ENCODE results near the gene BRIP1. TPM values are rescaled to one million over a fixed set of nuclear protein-coding genes. Genes with fewer than 3 reads are reported as not detected.

BRIP1 gene
- total and polyA plus RNA-seq, 2 experiments from 2014 or later, result 8.0 to 23.1 TPM

DNA sequence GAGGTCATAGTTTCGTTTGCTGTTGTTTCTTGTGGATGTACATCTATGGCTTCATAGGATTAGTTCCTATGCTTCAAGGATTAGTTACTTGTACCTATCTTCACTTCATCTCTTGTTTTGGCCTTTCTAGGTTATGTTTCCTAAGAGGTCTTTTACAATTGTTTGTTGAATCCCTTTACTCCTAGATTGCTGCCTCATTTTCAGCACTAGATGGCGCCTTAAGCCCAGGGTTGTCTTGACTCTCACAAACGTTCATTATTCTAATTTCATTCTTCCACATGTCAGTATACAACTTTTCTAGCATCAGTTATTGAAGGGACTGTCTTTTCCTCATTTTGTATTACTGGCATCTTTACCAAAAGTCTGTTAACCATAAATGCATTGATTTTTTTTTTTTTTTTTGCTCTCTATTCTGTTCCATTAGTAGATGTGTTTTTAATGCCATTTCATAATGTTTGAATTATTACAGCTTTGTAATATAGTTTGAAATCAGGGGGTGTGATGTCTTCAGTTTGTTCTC, 227.4 kb downstream of the BRIP1 start:
- H2AFZ ChIP-seq, result no peak overlapping the region
- H3F3A ChIP-seq (replicated peaks; ENCODE audit: low read depth), result no peaks in the 10 kb centered on the region
- H3K9me3 Mint-ChIP-seq, result peaks cover 5% of the 10 kb centered on the region; the same call in 2 of the 3 replicates
- no peak for TF ChIP-seq EZH2 (IDR thresholded peaks at IDR 0.05; ENCODE audit: low read depth, unreplicated experiment)
- TF ChIP-seq, protein P1, sequence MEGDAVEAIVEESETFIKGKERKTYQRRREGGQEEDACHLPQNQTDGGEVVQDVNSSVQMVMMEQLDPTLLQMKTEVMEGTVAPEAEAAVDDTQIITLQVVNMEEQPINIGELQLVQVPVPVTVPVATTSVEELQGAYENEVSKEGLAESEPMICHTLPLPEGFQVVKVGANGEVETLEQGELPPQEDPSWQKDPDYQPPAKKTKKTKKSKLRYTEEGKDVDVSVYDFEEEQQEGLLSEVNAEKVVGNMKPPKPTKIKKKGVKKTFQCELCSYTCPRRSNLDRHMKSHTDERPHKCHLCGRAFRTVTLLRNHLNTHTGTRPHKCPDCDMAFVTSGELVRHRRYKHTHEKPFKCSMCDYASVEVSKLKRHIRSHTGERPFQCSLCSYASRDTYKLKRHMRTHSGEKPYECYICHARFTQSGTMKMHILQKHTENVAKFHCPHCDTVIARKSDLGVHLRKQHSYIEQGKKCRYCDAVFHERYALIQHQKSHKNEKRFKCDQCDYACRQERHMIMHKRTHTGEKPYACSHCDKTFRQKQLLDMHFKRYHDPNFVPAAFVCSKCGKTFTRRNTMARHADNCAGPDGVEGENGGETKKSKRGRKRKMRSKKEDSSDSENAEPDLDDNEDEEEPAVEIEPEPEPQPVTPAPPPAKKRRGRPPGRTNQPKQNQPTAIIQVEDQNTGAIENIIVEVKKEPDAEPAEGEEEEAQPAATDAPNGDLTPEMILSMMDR (conservative IDR thresholded peaks at IDR 0.05; ENCODE audit: low read depth in 2 of 2), result peak; percentile 90 to 96
- H4K20me1 ChIP-seq (replicated peaks; ENCODE audit: insufficient read depth), result no peaks in the 10 kb centered on the region
- no peak overlapping the region for H3K27ac Mint-ChIP-seq
- H3K4me1 ChIP-seq (ENCODE audit: insufficient read depth), result no peaks in the 10 kb centered on the region
- ATAC-seq, result peak; percentile 41
- no peaks in the 10 kb centered on the region for H3K27me3 Mint-ChIP-seq (ENCODE audit: insufficient read depth, low read depth, poor library complexity)
- no peak overlapping the region for H3K4me3 Mint-ChIP-seq
- DNase-seq (ENCODE audit: low spot score), result peak; percentile 76
- no peaks in the 10 kb centered on the region for H3K36me3 Mint-ChIP-seq (ENCODE audit: low read depth)
- no peaks in the 10 kb centered on the region for H3K36me3 ChIP-seq (ENCODE audit: insufficient read depth)
- H3K4me1 Mint-ChIP-seq, result no peaks in the 10 kb centered on the region
- no peak overlapping the region for H3K27ac ChIP-seq (ENCODE audit: low read depth)
- H3K79me2 ChIP-seq (replicated peaks; ENCODE audit: insufficient read depth), result no peaks in the 10 kb centered on the region
- H3K27me3 ChIP-seq (ENCODE audit: insufficient read depth), result no peaks in the 10 kb centered on the region
- H3K4me2 ChIP-seq, result no peak overlapping the region
- H3K4me3 ChIP-seq, result no peak overlapping the region
- H3K9me2 ChIP-seq (ENCODE audit: insufficient read depth), result no peaks in the 10 kb centered on the region

DNA sequence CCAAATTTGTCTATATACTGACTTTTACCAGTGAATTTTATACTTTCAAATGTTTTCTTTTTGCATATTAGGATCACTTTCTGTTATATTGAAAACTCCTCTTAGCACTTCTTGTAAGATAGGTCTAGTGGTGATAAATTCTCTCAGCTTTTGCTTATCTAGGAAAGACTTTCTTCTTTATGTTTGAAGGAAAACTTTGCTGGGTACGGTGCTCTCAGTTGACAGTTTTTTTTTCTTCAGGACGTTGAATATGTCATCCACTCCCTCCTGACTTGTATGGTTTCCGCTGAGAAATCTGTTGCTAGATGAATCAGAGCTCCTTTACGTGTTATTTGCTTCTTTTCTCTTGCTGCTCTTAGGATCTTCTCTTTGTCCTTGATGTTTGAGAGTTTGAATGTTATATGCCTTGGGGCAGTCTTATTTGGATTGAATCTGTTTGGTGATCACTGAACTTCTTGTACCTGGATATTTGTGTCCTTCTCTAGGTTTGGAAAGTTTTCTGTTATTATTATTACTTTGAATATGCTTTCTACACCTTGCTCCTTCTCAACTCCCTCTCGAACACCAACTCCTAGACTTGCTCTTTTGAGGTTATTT, 228.3 kb downstream of the BRIP1 start:
- DNase-seq (ENCODE audit: low spot score), result no peak
- Histone ChIP-seq H3K27ac (ENCODE audit: low read depth) (no peak overlapping the region), H3K36me3 (ENCODE audit: insufficient read depth) (no peaks in the 10 kb centered on the region), H3K9me2 (ENCODE audit: insufficient read depth) (no peaks in the 10 kb centered on the region), H3F3A (replicated peaks; ENCODE audit: low read depth) (no peaks in the 10 kb centered on the region), H3K4me1 (ENCODE audit: insufficient read depth) (no peaks in the 10 kb centered on the region), H3K79me2 (replicated peaks; ENCODE audit: insufficient read depth) (no peaks in the 10 kb centered on the region), H3K27me3 (ENCODE audit: insufficient read depth) (no peaks in the 10 kb centered on the region), H3K4me3 (no peak overlapping the region), H3K4me2 (no peak overlapping the region), H4K20me1 (replicated peaks; ENCODE audit: insufficient read depth) (no peaks in the 10 kb centered on the region), H2AFZ (no peak overlapping the region)
- Mint-ChIP-seq H3K4me1 (no peaks in the 10 kb centered on the region), H3K27ac (no peak overlapping the region), H3K9me3 (peaks cover 5% of the 10 kb centered on the region; the same call in 2 of the 3 replicates), H3K4me3 (no peak overlapping the region), H3K27me3 (ENCODE audit: insufficient read depth, low read depth, poor library complexity) (no peaks in the 10 kb centered on the region), H3K36me3 (ENCODE audit: low read depth) (no peaks in the 10 kb centered on the region)
- ATAC-seq, result no peak
- TF ChIP-seq CREB1 (CRISPR knock-in tag; IDR thresholded peaks at IDR 0.05; ENCODE audit: low read depth) (no peak), NANOG (IDR thresholded peaks at IDR 0.05; ENCODE audit: borderline replicate concordance) (no peak), ZNF114 (CRISPR knock-in tag; IDR thresholded peaks at IDR 0.05) (no peak), JUNB (IDR thresholded peaks at IDR 0.05; ENCODE audit: unreplicated experiment) (no peak), EZH2phosphoT487 (IDR thresholded peaks at IDR 0.05; ENCODE audit: unreplicated experiment) (no peak), EZH2 (IDR thresholded peaks at IDR 0.05; ENCODE audit: low read depth, unreplicated experiment) (no peak), STAT1 (IDR thresholded peaks at IDR 0.05; ENCODE audit: unreplicated experiment) (no peak)
- TF ChIP-seq, protein P2, sequence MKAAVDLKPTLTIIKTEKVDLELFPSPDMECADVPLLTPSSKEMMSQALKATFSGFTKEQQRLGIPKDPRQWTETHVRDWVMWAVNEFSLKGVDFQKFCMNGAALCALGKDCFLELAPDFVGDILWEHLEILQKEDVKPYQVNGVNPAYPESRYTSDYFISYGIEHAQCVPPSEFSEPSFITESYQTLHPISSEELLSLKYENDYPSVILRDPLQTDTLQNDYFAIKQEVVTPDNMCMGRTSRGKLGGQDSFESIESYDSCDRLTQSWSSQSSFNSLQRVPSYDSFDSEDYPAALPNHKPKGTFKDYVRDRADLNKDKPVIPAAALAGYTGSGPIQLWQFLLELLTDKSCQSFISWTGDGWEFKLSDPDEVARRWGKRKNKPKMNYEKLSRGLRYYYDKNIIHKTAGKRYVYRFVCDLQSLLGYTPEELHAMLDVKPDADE (IDR thresholded peaks at IDR 0.05), result no peak
- TF ChIP-seq, protein P3, sequence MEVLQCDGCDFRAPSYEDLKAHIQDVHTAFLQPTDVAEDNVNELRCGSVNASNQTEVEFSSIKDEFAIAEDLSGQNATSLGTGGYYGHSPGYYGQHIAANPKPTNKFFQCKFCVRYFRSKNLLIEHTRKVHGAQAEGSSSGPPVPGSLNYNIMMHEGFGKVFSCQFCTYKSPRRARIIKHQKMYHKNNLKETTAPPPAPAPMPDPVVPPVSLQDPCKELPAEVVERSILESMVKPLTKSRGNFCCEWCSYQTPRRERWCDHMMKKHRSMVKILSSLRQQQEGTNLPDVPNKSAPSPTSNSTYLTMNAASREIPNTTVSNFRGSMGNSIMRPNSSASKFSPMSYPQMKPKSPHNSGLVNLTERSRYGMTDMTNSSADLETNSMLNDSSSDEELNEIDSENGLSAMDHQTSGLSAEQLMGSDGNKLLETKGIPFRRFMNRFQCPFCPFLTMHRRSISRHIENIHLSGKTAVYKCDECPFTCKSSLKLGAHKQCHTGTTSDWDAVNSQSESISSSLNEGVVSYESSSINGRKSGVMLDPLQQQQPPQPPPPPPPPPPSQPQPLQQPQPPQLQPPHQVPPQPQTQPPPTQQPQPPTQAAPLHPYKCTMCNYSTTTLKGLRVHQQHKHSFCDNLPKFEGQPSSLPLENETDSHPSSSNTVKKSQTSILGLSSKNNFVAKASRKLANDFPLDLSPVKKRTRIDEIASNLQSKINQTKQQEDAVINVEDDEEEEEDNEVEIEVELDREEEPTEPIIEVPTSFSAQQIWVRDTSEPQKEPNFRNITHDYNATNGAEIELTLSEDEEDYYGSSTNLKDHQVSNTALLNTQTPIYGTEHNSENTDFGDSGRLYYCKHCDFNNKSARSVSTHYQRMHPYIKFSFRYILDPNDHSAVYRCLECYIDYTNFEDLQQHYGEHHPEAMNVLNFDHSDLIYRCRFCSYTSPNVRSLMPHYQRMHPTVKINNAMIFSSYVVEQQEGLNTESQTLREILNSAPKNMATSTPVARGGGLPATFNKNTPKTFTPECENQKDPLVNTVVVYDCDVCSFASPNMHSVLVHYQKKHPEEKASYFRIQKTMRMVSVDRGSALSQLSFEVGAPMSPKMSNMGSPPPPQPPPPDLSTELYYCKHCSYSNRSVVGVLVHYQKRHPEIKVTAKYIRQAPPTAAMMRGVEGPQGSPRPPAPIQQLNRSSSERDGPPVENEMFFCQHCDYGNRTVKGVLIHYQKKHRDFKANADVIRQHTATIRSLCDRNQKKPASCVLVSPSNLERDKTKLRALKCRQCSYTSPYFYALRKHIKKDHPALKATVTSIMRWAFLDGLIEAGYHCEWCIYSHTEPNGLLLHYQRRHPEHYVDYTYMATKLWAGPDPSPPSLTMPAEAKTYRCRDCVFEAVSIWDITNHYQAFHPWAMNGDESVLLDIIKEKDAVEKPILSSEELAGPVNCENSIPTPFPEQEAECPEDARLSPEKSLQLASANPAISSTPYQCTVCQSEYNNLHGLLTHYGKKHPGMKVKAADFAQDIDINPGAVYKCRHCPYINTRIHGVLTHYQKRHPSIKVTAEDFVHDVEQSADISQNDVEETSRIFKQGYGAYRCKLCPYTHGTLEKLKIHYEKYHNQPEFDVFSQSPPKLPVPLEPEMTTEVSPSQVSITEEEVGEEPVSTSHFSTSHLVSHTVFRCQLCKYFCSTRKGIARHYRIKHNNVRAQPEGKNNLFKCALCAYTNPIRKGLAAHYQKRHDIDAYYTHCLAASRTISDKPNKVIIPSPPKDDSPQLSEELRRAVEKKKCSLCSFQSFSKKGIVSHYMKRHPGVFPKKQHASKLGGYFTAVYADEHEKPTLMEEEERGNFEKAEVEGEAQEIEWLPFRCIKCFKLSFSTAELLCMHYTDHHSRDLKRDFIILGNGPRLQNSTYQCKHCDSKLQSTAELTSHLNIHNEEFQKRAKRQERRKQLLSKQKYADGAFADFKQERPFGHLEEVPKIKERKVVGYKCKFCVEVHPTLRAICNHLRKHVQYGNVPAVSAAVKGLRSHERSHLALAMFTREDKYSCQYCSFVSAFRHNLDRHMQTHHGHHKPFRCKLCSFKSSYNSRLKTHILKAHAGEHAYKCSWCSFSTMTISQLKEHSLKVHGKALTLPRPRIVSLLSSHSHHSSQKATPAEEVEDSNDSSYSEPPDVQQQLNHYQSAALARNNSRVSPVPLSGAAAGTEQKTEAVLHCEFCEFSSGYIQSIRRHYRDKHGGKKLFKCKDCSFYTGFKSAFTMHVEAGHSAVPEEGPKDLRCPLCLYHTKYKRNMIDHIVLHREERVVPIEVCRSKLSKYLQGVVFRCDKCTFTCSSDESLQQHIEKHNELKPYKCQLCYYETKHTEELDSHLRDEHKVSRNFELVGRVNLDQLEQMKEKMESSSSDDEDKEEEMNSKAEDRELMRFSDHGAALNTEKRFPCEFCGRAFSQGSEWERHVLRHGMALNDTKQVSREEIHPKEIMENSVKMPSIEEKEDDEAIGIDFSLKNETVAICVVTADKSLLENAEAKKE (CRISPR knock-in tag; IDR thresholded peaks at IDR 0.05), result no peak

Data from GM23338 (cell line).